GM04504 (cell line): ENCODE data around the gene MAP3K14.

Experiments
- DNase-seq: peaks from one replicate; pipeline ENCODE4 v3.0.0-alpha.2; 2012; ENCODE audit warnings: low read depth

MAP3K14 gene

DNA sequence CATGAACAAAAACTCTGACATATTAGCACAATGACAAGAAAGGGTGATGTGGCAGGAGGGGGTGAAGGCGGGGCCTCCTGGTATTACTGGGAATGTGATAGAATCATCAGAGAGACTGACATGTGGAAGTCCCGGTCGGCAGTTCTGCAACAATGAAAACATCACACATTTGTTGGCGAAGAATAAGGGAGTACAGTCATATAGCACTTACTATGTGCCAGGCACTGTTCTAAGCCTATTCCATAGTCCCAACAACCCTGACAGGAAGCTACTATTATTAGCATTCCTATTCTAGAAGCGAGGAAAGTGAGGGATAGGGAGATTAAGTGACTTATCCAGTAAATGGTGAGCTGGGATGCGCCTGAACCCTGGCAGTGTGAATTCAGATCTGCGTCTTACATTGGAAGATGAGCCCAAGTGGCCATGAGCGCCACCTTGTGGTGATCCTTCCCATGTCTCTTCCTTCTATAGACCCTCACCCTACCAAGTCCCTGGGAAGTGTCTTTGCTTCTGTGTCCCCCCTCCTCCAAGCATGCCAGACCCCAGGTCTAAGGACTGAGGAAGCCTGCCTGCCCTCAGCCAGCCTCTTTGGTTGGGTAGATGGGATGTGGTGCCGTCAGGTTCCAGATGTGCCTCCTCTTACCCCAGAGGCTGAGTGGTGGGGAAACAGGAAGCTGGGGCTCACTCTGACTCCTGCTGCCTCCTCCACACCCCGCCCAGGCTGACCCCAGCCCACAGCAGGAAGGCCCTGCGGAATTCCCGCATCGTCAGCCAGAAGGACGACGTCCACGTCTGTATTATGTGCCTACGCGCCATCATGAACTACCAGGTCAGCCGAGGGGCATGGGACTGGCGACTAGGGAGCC, 81.2 kb downstream of the MAP3K14 start:
- DNase-seq, result no peak

- no peak for DNase-seq
Measured at GRCh38 chr17:45234641-45235415, 82.0 kb downstream of the MAP3K14 start.

DNA sequence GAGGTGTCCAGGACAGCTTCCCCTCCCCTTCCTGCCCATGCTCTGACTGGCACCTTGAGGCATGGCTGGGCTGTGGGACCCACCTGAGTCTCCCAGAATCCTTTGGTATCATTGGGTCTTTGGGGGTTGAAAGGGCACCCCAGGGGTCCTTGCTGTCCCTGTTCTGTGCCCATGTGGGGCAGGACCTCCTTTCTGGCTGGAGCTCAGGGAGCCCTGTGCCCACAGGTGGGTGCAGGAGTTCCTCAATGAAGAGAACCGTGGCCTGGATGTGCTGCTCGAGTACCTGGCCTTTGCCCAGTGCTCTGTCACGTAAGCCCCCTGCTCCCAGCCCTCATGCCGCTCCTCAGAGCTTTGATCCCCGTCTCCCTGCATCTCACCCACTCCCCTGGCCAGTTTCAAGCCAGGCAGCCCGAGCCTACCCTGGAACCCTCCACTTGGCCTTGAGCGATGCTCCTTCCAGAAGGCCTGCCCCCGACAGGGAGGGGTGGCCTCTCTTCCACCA, 83.3 kb downstream of the MAP3K14 start:
- no peak for DNase-seq

- DNase-seq, result no peak
Measured at GRCh38 chr17:45232514-45233422, 84.1 kb downstream of the MAP3K14 start.

DNA sequence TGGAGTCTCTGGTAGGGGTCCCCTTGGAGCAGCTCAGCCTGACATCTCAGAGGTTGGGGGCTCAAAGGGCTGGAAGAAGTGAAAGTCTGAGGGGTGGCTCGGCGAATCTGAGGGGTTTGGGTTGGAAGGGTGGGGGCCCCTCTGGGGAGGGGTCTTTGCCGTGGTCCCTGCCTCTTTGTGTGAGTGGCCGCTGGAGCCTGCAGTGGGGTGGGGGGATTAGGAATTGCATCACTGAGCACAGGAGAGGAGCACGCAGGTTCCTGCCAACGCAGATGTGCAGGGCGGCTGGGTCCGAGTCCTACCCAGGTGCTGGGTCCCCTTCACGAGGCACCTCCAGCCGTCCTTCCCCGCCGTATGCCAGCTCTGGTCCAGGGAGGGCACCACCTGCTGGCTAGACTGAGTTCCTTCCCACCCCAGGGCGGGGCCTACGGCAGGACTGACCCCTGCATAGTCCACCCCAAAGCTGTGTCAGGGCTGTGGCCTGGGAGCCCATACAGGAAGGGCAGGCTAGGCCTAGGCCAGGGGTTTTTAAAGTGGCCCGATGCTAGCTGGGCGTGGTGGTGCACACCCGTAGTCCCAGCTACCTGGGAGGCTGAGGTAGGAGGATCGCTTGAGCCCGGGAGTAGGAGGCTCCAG, 85.2 kb downstream of the MAP3K14 start:
- DNase-seq, result no peak

GRCh38 chr17:45230787-45231480, 85.9 kb downstream of the MAP3K14 start:
- DNase-seq, result no peak

GRCh38 chr17:45230410-45230786, 86.4 kb downstream of the MAP3K14 start:
- no peak for DNase-seq

DNA sequence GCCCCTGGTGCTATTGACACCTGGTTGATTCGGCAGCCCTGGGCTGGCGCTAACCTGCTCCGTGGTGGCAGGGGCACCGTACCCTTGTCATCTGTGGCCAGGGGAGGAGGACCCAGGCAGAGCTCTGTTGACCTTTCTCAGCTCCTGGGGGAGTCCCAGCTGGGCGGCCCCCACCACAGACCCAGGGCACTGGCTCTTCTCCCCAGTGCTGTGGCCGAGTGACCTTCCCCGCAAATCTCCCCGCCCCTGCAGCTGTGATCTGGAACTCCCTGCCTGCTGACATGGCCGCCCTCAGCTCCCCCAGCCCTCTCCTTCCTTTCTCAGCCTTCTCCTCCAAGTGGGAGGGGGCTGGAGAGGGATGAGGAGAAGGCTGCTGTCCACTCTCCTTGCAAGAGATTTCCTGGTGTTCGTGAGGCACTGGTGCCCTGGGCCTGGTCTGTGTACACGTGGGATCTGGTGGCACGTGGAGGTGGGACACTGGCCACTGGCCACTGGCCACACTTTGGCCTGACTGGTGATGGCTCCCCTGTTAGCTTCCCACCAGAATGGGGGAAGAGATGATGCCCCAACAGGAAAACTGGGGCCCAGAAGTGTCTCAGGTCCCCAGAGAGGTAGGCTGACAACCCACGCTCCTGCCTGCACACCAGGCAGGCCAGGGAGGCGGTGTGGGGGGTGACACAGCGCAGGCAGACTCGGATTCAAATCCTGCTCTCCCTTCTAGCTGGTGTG, 87.0 kb downstream of the MAP3K14 start:
- DNase-seq, result no peak

DNA sequence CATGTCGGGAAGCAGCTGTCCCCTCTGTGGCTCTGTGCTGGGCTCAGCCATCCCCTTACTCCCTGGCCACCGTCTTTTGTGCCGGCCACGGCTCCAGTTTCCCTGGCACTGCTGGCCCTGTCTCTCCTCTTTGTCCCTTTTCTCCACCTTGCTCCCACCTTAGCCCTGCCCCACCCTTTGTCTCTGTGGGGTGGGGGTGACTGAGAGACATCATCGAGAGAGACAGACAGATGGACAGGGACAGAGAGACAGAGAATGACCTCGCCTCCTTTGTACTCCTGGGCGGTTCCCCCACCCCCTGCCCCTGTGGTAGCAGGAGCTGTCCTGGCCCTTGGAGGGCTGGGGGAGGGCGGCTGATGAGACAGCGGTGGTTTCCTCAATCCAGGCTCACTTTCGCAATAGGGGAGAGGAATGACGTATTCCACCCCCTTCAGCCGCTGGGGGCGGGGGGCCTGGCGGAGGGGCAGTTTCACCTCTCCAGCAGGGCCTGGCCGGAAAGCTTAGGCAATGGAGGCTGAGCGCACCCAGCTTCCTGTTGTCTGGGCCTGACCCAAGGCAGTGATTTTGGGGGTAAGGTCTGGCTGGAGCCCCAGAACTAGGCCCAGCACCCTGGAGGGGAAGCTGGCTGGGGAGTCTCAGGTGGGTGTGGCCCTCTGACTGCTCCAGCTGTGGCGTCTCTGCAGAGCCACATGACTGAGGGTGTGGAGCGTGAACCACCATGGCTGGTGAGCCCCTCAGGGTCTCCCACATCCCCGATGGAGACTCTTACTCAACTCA, 87.9 kb downstream of the MAP3K14 start:
- DNase-seq, result peak; percentile 35

- no peak for DNase-seq
Measured at GRCh38 chr17:45227926-45228762, 88.7 kb downstream of the MAP3K14 start.

- DNase-seq, result no peak
Measured at GRCh38 chr17:45227101-45227925, 89.5 kb downstream of the MAP3K14 start.

DNA sequence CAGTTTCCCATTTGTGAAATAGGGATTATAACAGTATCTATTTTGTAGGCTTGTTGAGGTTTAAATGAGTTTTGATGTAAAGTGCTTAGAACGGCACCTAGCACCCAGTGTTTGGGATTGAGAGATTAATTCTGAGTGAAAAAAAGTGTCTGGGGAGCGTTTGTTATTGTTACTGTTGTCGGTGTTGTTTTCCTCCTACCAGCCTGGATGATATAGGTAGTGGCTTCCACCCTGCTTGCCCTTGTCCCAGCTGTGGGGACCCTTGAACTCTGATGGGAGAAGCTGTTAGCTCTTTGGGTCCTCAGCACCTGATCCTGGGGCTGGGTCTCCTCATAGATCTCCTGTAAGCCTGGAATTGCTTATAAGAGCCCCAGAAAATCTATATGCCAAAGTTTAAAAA, 90.2 kb downstream of the MAP3K14 start:
- no peak for DNase-seq

- no peak for DNase-seq
Measured at GRCh38 chr17:45225964-45226530, 90.8 kb downstream of the MAP3K14 start.

GRCh38 chr17:45225051-45225700, 91.6 kb downstream of the MAP3K14 start:
- DNase-seq, result no peak

- DNase-seq, result no peak
Measured at GRCh38 chr17:45224671-45225050, 92.2 kb downstream of the MAP3K14 start.
